SK-N-SH (cell line): Measurements from ENCODE around the gene KIF6. TPM values are rescaled to one million over a fixed set of nuclear protein-coding genes. Genes with fewer than 3 reads are reported as not detected.

Source experiments
- CTCF ChIA-PET: fragments of 300-600, 350-600 bp; formaldehyde crosslinking; extraction: SDS; loops from one replicate; lab custom pipeline; 2021; lab: Yijun Ruan, JAX
- POLR2A ChIA-PET: fragments of 350-600 bp; sonication (Branson Sonifier 250); formaldehyde crosslinking; extraction: SDS; loops from one replicate; lab custom pipeline; 2020; ENCODE audit warnings: antibody characterized with exemption, inconsistent platforms; lab: Yijun Ruan, JAX
- DNase-seq: peaks from one replicate; pipeline ENCODE4 v3.0.0; 2012
- H2AFZ ChIP-seq: fragments of 200-600 bp; sonication (generic); 2 replicates; pipeline ENCODE4 v1.8.1; 2016; ENCODE audit warnings: antibody characterized with exemption, mild to moderate bottlenecking, low read depth
- H3F3A ChIP-seq: fragments of 200-600 bp; sonication (generic); replicated peaks from 2 replicates; pipeline ENCODE3; 2016; ENCODE audit warnings: antibody characterized with exemption, mild to moderate bottlenecking; ENCODE audit not compliant: insufficient read depth
- H3K27ac ChIP-seq, 2 experiments: fragments of 200-500 bp in 1 of 2; fragments of 200-600 bp in 1 of 2; sonication (Bioruptor generic) in 1 of 2; sonication (generic), shearing (Covaris generic) in 1 of 2; 2 replicates each; pipeline versions ENCODE4 v1.5.1 to v1.6.1; 2014 to 2016; ENCODE audit warnings: low read depth in 2 of 2, inconsistent platforms in 1 of 2, low read length in 1 of 2, mild to moderate bottlenecking in 1 of 2, mixed read lengths in 1 of 2
- H3K27me3 ChIP-seq: fragments of 200-600 bp; sonication (generic), shearing (Covaris generic); 2 replicates; pipeline ENCODE4 v1.6.1; 2016; ENCODE audit warnings: mixed run types; ENCODE audit not compliant: insufficient read depth
- H3K36me3 ChIP-seq, 2 experiments: fragments of 200-500 bp in 1 of 2; fragments of 200-600 bp in 1 of 2; sonication (Bioruptor generic) in 1 of 2; sonication (generic) in 1 of 2; replicated peaks in 1 of 2; 2 replicates each; pipeline versions ENCODE3 to v1.5.1; 2014 to 2016; ENCODE audit warnings: low read length in 1 of 2, mild to moderate bottlenecking in 1 of 2; ENCODE audit not compliant: insufficient read depth in 2 of 2, control insufficient read depth in 1 of 2
- H3K4me1 ChIP-seq, 2 experiments: fragments of 200-500 bp in 1 of 2; fragments of 200-600 bp in 1 of 2; sonication (Bioruptor generic) in 1 of 2; sonication (generic), shearing (Covaris generic) in 1 of 2; 2 replicates each; pipeline versions ENCODE4 v1.5.1 to v1.6.1; 2014 to 2016; ENCODE audit warnings: low read depth in 1 of 2, low read length in 1 of 2, mixed run types in 1 of 2; ENCODE audit not compliant: insufficient read depth in 2 of 2, control insufficient read depth in 1 of 2
- H3K4me2 ChIP-seq: fragments of 200-600 bp; sonication (generic), shearing (Covaris generic); 2 replicates; pipeline ENCODE4 v1.6.1; 2017; ENCODE audit warnings: mixed run types
- H3K4me3 ChIP-seq, 2 experiments: fragments of 200-500 bp in 1 of 2; fragments of 200-600 bp in 1 of 2; sonication (Bioruptor generic) in 1 of 2; sonication (generic), shearing (Covaris generic) in 1 of 2; 2 replicates each; pipeline versions ENCODE4 v1.5.1 to v1.8.1; 2014 to 2016; ENCODE audit warnings: low read depth in 2 of 2, inconsistent platforms in 1 of 2, low read length in 1 of 2, mild to moderate bottlenecking in 1 of 2, mixed read lengths in 1 of 2, moderate library complexity in 1 of 2
- H3K79me2 ChIP-seq: fragments of 200-600 bp; sonication (generic); 2 replicates; pipeline ENCODE4 v1.8.1; 2017; ENCODE audit warnings: mild to moderate bottlenecking; ENCODE audit not compliant: insufficient read depth
- H3K9ac ChIP-seq: fragments of 200-600 bp; sonication (generic); 2 replicates; pipeline ENCODE4 v1.6.1; 2017; ENCODE audit warnings: mixed run types
- H3K9me2 ChIP-seq: fragments of 200-600 bp; sonication (generic); 2 replicates; pipeline ENCODE4 v1.6.1; 2017; ENCODE audit warnings: mixed run types
- H3K9me3 ChIP-seq: fragments of 200-600 bp; sonication (generic); 2 replicates; pipeline ENCODE4 v1.6.1; 2017; ENCODE audit warnings: mixed run types, mild to moderate bottlenecking, moderate library complexity
- H4K20me1 ChIP-seq: fragments of 200-600 bp; sonication (generic); 2 replicates; pipeline ENCODE4 v1.6.1; 2017; ENCODE audit warnings: mild to moderate bottlenecking, mixed run types; ENCODE audit not compliant: insufficient read depth
- ELF1 ChIP-seq: IDR thresholded peaks from 2 replicates; pipeline ENCODE4 v1.4.0; 2012
- EZH2phosphoT487 ChIP-seq: fragments of 200-600 bp; sonication (generic); IDR thresholded peaks from 2 replicates; pipeline ENCODE4 v1.6.1; 2017; ENCODE audit warnings: low read depth, mixed run types, mild to moderate bottlenecking, antibody characterized with exemption, moderate library complexity, borderline replicate concordance
- FOXJ3 ChIP-seq: sonication (generic); formaldehyde crosslinking; IDR thresholded peaks from 2 replicates; pipeline ENCODE4 v1.5.1; 2020; ENCODE audit warnings: mild to moderate bottlenecking, missing genetic modification reagents
- FOXM1 ChIP-seq: IDR thresholded peaks from 2 replicates; pipeline ENCODE4 v1.4.0; 2012; ENCODE audit warnings: low read depth, mild to moderate bottlenecking
- GABPA ChIP-seq: IDR thresholded peaks from 2 replicates; pipeline ENCODE4 v1.4.0; 2012; ENCODE audit warnings: low read depth, mild to moderate bottlenecking
- GATA2 ChIP-seq: sonication (generic); formaldehyde crosslinking; IDR thresholded peaks from 2 replicates; pipeline ENCODE4 v1.5.0; 2020; ENCODE audit warnings: mild to moderate bottlenecking, missing genetic modification reagents
- IRF3 ChIP-seq: fragments of 150-350 bp; IDR thresholded peaks from 2 replicates; pipeline ENCODE4 v1.6.1; 2016; ENCODE audit warnings: mild to moderate bottlenecking, low read depth, low read length
- MAX ChIP-seq: IDR thresholded peaks from 2 replicates; pipeline ENCODE4 v1.4.0; 2012; ENCODE audit warnings: low read depth
- MXI1 ChIP-seq: IDR thresholded peaks from 2 replicates; pipeline ENCODE4 v1.6.1; 2012; ENCODE audit warnings: mild to moderate bottlenecking, low read depth, low read length, improper control_type of control experiment
- NRF1 ChIP-seq: IDR thresholded peaks from 2 replicates; pipeline ENCODE4 v1.6.1; 2012; ENCODE audit warnings: low read depth, mild to moderate bottlenecking, low read length
- PBX3 ChIP-seq: IDR thresholded peaks from 2 replicates; pipeline ENCODE4; 2012
- POLR2AphosphoS5 ChIP-seq: IDR thresholded peaks from 2 replicates; pipeline ENCODE4 v1.6.1; 2012; ENCODE audit warnings: low read depth, low read length
- RAD21 ChIP-seq: IDR thresholded peaks from 2 replicates; pipeline ENCODE4 v1.6.1; 2012; ENCODE audit warnings: mild to moderate bottlenecking, low read length
- RCOR1 ChIP-seq: fragments of 150-350 bp; IDR thresholded peaks from 2 replicates; pipeline ENCODE4 v1.6.1; 2017; ENCODE audit warnings: antibody characterized with exemption, low read length
- RFX5 ChIP-seq: IDR thresholded peaks from 2 replicates; pipeline ENCODE4 v1.6.1; 2012; ENCODE audit warnings: mild to moderate bottlenecking, improper control_type of control experiment, low read length
- SIN3A ChIP-seq: IDR thresholded peaks from 2 replicates; pipeline ENCODE4 v1.6.1; 2012; ENCODE audit warnings: low read depth, mild to moderate bottlenecking, low read length, moderate library complexity, borderline replicate concordance
- TEAD4 ChIP-seq: IDR thresholded peaks from 2 replicates; pipeline ENCODE4 v1.4.0; 2012; ENCODE audit warnings: mild to moderate bottlenecking, borderline replicate concordance; ENCODE audit not compliant: insufficient read depth
- YY1 ChIP-seq: IDR thresholded peaks from 2 replicates; pipeline ENCODE4 v1.4.0; 2012; ENCODE audit warnings: low read depth, mild to moderate bottlenecking
- WGBS: methylation state at CpG from one replicate; pipeline ENCODE4 v1.1.6; 2017; ENCODE audit warnings: low lambda C conversion rate; 5-methylcytosine and 5-hydroxymethylcytosine counted together
- polyA plus RNA-seq, 3 experiments: library from polyadenylated mRNA; depleted of rRNA; stranded (reverse); fragments of >200 nt; gene quantifications; 2 replicates each; pipeline ENCODE4 v1.2.3, GENCODE V29; 2012
- TF ChIP-seq, protein P1 (sequence below): fragments of 150-350 bp; IDR thresholded peaks from 2 replicates; pipeline ENCODE4 v1.6.1; 2017; ENCODE audit warnings: antibody characterized with exemption, low read length, low read depth, borderline replicate concordance
- TF ChIP-seq, protein P2 (sequence below): IDR thresholded peaks from 2 replicates; pipeline ENCODE4 v1.6.1; 2012; ENCODE audit warnings: mild to moderate bottlenecking, low read depth, low read length, moderate library complexity

KIF6 gene
- polyA plus RNA-seq, 1 of the 3 experiments (the other 2 are of a cell fraction), result 0.13 TPM

DNA sequence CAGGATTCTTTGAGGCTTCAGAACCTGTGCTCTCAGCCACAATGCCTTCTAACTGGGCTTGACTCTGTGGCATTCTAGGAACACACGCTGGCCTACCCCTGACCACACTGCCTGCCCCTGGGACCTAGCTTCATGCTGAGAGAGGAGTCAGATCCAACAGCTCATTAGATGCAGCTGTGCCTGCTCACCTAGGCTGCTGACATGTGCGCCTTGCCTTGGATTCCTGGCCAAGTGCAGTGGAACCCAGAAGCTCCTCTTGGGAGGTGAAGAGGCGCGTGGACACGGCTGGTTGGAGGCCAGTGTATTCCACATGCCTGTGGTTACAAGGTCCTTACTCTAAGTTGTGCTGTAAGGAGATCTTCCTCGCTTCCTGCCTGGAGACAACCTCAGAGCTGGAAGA, 378.0 kb downstream of the KIF6 start:
- H3K9me2 ChIP-seq, result no peaks in the 10 kb centered on the region
- no peak overlapping the region for H2AFZ ChIP-seq
- DNase-seq, result no peak
- no peaks in the 10 kb centered on the region for H3K9me3 ChIP-seq
- H3K4me3 ChIP-seq, result no peak overlapping the region
- no peak overlapping the region for H3K27ac ChIP-seq
- H3K4me2 ChIP-seq, result no peak overlapping the region
- no peaks in the 10 kb centered on the region for H3K27me3 ChIP-seq
- no peak overlapping the region for H3K9ac ChIP-seq
- TF ChIP-seq MAX (no peak), FOXM1 (no peak), RAD21 (no peak), MXI1 (no peak), NRF1 (no peak), YY1 (no peak), POLR2AphosphoS5 (no peak), TEAD4 (no peak), PBX3 (no peak), FOXJ3 (CRISPR knock-in tag) (no peak), EZH2phosphoT487 (no peak), ELF1 (no peak), SIN3A (no peak), RCOR1 (no peak), RFX5 (no peak), GATA2 (CRISPR knock-in tag) (no peak), GABPA (no peak), IRF3 (no peak)
- TF ChIP-seq, protein P1, sequence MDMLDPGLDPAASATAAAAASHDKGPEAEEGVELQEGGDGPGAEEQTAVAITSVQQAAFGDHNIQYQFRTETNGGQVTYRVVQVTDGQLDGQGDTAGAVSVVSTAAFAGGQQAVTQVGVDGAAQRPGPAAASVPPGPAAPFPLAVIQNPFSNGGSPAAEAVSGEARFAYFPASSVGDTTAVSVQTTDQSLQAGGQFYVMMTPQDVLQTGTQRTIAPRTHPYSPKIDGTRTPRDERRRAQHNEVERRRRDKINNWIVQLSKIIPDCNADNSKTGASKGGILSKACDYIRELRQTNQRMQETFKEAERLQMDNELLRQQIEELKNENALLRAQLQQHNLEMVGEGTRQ, result no peak
- TF ChIP-seq, protein P2, sequence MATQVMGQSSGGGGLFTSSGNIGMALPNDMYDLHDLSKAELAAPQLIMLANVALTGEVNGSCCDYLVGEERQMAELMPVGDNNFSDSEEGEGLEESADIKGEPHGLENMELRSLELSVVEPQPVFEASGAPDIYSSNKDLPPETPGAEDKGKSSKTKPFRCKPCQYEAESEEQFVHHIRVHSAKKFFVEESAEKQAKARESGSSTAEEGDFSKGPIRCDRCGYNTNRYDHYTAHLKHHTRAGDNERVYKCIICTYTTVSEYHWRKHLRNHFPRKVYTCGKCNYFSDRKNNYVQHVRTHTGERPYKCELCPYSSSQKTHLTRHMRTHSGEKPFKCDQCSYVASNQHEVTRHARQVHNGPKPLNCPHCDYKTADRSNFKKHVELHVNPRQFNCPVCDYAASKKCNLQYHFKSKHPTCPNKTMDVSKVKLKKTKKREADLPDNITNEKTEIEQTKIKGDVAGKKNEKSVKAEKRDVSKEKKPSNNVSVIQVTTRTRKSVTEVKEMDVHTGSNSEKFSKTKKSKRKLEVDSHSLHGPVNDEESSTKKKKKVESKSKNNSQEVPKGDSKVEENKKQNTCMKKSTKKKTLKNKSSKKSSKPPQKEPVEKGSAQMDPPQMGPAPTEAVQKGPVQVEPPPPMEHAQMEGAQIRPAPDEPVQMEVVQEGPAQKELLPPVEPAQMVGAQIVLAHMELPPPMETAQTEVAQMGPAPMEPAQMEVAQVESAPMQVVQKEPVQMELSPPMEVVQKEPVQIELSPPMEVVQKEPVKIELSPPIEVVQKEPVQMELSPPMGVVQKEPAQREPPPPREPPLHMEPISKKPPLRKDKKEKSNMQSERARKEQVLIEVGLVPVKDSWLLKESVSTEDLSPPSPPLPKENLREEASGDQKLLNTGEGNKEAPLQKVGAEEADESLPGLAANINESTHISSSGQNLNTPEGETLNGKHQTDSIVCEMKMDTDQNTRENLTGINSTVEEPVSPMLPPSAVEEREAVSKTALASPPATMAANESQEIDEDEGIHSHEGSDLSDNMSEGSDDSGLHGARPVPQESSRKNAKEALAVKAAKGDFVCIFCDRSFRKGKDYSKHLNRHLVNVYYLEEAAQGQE, result no peak
- TF ChIP-seq, all 33 proteins: peak for 0
- peaks cover 0 to 6% of the 10 kb centered on the region in 2 experiments; a peak in 1 of 4 replicates for H3K4me1 ChIP-seq
- H3K36me3 ChIP-seq, result no peaks in the 10 kb centered on the region
- ChIA-PET CTCF (interaction anchor here (0.6 to 8.1 kb wide), 14 partner anchors 9 to 561 kb away, joined by 3 to 62 read pairs (median 4); partner anchors contain the start of gene KCNK17), POLR2A (no interaction called here)
- WGBS, result 36% methylated on average over 3 of the region's 6 CpGs
- no peaks in the 10 kb centered on the region for H3K79me2 ChIP-seq
- H3F3A ChIP-seq, result no peaks in the 10 kb centered on the region
- no peaks in the 10 kb centered on the region for H4K20me1 ChIP-seq
